WERI-Rb-1 (cell line): ENCODE measurements around the gene HS3ST5.

Experiments
- DNase-seq: peaks from one replicate; pipeline ENCODE4 v3.0.0-alpha.2; 2020
- H3K27ac ChIP-seq: fragments of 250-450 bp; sonication (Bioruptor Pico); 2 replicates; pipeline ENCODE4 v1.5.1; 2020; ENCODE audit warnings: mild to moderate bottlenecking, moderate library complexity
- H3K27me3 ChIP-seq: fragments of 250-450 bp; sonication (Bioruptor Pico); 2 replicates; pipeline ENCODE4 v1.5.1; 2021; ENCODE audit warnings: mild to moderate bottlenecking, low read depth, moderate library complexity; ENCODE audit not compliant: insufficient read depth, severe bottlenecking
- H3K36me3 ChIP-seq: fragments of 250-450 bp; sonication (Bioruptor Pico); 2 replicates; pipeline ENCODE4 v1.5.1; 2020; ENCODE audit warnings: mild to moderate bottlenecking, moderate library complexity
- H3K4me3 ChIP-seq: 2 replicates; pipeline ENCODE4 v1.5.1; 2011; ENCODE audit warnings: low read depth, mild to moderate bottlenecking, control low read depth, low read length
- H3K9me3 ChIP-seq: fragments of 250-450 bp; sonication (Bioruptor Pico); 2 replicates; pipeline ENCODE4 v1.5.1; 2021; ENCODE audit warnings: mild to moderate bottlenecking, moderate library complexity; ENCODE audit not compliant: severe bottlenecking
- TF ChIP-seq, protein P1 (sequence below): IDR thresholded peaks from 2 replicates; pipeline ENCODE4 v1.5.1; 2011; ENCODE audit warnings: low read depth, mild to moderate bottlenecking, control low read depth, inconsistent platforms, low read length

Gene HS3ST5

DNA sequence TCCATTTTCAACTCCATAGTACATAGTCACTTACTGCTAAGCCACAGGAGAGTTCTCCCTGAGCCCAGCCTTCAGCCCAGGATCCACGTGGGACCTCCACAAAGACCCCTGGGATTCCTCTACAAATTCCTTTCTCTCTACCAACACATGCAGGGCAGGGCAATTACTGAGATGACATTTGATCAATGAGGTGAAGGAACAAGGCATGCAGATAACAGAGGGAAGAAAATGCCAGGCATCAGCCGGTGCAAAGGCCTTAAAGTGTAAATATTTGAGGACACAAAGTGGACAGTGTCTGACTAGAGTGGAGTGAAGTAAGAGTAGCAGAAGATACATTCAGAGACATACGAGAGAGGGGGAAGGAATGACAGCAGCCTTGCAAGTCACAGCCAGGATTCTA lies 70.2 kb downstream of the HS3ST5 start:
- no peak overlapping the region for H3K4me3 ChIP-seq
- no peaks in the 10 kb centered on the region for H3K36me3 ChIP-seq
- no peak for DNase-seq
- no peaks in the 10 kb centered on the region for H3K27me3 ChIP-seq
- no peaks in the 10 kb centered on the region for H3K9me3 ChIP-seq
- TF ChIP-seq, protein P1, sequence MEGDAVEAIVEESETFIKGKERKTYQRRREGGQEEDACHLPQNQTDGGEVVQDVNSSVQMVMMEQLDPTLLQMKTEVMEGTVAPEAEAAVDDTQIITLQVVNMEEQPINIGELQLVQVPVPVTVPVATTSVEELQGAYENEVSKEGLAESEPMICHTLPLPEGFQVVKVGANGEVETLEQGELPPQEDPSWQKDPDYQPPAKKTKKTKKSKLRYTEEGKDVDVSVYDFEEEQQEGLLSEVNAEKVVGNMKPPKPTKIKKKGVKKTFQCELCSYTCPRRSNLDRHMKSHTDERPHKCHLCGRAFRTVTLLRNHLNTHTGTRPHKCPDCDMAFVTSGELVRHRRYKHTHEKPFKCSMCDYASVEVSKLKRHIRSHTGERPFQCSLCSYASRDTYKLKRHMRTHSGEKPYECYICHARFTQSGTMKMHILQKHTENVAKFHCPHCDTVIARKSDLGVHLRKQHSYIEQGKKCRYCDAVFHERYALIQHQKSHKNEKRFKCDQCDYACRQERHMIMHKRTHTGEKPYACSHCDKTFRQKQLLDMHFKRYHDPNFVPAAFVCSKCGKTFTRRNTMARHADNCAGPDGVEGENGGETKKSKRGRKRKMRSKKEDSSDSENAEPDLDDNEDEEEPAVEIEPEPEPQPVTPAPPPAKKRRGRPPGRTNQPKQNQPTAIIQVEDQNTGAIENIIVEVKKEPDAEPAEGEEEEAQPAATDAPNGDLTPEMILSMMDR = no peak
- H3K27ac ChIP-seq = no peak overlapping the region

DNA sequence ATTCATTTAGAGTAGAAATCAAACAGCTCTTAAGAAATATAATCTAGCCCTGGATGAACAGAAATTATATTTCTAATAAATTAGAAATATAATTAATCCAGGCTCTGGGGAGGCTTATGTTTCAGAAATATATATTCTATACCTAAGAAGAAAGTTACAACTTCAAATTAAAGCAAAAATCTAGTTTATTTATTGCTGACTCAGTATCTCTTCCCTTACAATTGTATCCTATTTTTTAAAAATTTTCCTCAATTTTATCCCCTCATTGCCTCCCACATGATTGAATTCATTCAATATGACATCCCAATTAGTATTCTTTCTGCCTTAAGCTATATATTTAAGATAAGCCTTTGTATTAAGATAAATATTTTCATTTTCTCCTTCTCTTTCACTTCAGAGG lies 71.4 kb downstream of the HS3ST5 start:
- TF ChIP-seq, protein P1 = no peak
- Histone ChIP-seq H3K27ac (no peak overlapping the region), H3K27me3 (no peaks in the 10 kb centered on the region), H3K9me3 (no peaks in the 10 kb centered on the region), H3K4me3 (no peak overlapping the region), H3K36me3 (no peaks in the 10 kb centered on the region)
- DNase-seq = no peak

DNA sequence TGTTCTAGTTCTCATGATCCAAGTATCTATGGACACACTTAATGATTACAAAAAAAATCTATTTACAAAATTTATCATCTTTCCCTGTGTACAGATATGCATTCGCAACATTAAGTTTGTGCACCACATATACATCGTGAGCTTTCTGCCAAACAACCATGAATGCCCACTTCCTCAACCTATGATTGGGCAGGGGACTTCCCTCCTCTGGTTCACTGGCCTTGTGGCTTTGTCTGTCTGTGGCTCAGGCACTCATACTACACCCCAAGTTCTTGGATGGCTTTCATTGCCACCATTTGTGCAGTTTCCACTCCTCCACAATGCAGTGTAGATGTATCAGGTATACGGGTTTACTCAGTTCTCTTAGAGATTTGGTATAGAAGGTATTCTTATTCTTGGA lies 74.9 kb downstream of the HS3ST5 start:
- Histone ChIP-seq H3K4me3 (no peak overlapping the region), H3K36me3 (no peaks in the 10 kb centered on the region), H3K9me3 (no peaks in the 10 kb centered on the region), H3K27me3 (no peaks in the 10 kb centered on the region), H3K27ac (no peak overlapping the region)
- DNase-seq = no peak
- TF ChIP-seq, protein P1 = no peak

DNA sequence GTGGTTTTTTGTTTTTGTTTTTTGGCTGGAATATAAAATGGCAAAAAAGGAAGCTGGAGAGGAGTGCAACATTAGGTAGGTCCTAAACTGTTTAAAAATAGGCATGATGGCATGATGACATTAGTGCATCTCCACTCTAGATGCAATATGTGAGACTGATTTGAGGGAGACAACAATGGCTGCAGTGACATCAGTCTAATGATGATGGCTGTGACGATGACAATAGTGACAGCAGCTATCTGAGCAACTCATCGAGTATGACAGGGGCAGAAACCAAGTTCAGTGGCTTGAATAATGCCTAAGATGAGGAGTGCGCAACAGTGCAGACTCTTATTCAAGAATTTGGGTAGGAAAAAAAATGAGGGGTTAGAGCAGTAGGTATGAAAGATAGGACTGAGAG lies 82.0 kb downstream of the HS3ST5 start:
- TF ChIP-seq, protein P1 = no peak
- H3K9me3 ChIP-seq = no peaks in the 10 kb centered on the region
- H3K27me3 ChIP-seq = no peaks in the 10 kb centered on the region
- no peak for DNase-seq
- no peak overlapping the region for H3K4me3 ChIP-seq
- H3K27ac ChIP-seq = no peak overlapping the region
- H3K36me3 ChIP-seq = no peaks in the 10 kb centered on the region

DNA sequence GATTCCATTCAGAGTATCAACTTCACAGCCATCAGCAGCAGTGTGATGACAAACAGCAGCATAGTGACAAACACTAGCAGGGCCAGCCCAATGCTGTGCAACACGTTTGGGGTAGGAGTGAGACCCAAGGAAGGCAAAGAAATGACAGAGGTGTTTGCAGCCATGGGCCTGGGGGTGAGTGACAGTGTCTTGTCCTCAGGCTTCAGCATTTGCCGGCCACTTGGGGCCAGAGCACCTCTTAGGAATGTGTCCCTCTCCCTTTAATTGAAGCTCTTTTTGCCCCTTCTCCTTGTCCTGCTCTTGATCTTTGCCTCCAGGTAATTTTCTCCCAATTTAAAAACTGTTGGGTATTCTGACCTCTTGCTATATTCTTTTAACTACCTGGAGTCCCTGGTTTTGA lies 84.4 kb downstream of the HS3ST5 start:
- no peak overlapping the region for H3K4me3 ChIP-seq
- TF ChIP-seq, protein P1 = no peak
- H3K27ac ChIP-seq = no peak overlapping the region
- H3K9me3 ChIP-seq = no peaks in the 10 kb centered on the region
- H3K36me3 ChIP-seq = no peaks in the 10 kb centered on the region
- no peaks in the 10 kb centered on the region for H3K27me3 ChIP-seq
- DNase-seq = no peak

DNA sequence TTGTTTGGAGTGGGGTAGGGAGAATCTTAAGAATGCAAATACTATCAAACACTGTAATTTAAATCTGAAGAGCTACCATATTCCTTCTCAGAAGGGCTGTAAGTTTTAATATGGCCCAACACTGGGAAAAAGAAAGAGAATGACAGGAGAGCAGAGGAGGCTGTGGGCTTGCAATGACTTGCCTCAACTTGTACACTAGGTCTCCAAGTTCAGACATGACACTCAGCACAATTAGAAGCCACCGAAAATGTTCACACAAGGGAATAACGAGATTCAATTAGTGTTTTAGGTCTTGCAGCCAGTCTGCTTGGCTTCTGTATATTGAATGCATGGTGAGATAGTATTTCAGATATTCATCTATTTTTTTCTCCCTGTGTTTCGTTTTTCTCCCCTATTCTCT lies 89.4 kb downstream of the HS3ST5 start:
- no peak overlapping the region for H3K4me3 ChIP-seq
- TF ChIP-seq, protein P1 = no peak
- no peaks in the 10 kb centered on the region for H3K27me3 ChIP-seq
- no peak for DNase-seq
- H3K27ac ChIP-seq = no peak overlapping the region
- H3K9me3 ChIP-seq = no peaks in the 10 kb centered on the region
- H3K36me3 ChIP-seq = no peaks in the 10 kb centered on the region
